ENCODE data around the gene PPM1D.
"Not testable (repeated sequence)": the region's sequence is repeated elsewhere in the genome, so short reads cannot be mapped to it uniquely, and the experiment has no call there.

PPM1D gene

DNA sequence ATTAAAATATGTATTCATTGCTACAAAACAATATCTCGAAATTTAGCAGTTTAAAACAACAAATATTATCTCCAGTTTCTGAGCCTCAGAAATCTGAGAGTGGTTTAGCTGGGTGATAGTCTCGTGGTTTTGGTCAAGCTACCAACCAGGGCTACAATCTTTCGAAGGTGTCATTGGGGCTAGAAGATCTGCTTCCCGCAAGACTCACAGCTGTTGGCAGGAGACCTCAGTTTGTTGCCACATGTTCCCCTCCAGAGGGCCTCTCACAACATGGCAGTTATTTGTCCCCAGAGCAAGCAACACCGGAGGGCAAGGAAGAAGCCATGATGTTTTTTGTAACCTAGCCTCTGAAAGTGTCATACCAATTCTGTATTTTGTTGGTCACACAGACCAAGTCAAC is 65.6 kb downstream of the PPM1D start:
- no peak for DNase-seq

DNA sequence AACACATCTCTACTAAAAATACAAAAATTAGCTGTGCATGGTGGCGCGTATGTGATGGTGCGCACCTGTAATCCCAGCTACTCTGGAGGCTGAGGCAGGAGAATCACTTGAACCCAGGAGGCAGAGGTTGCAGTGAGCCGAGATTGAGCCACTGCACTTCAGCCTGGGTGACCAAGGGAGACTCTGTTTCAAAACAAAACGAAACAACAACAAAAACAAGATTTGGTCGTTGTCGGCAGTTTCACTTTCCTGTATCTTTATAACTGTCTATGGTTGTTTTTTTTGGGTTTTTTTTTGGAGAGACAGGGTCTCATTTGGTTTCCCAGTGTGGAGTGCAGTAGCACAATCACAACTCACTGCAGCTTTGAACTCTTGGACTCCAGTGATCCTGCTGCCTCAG is 68.7 kb downstream of the PPM1D start:
- not testable (repeated sequence) for DNase-seq

DNA sequence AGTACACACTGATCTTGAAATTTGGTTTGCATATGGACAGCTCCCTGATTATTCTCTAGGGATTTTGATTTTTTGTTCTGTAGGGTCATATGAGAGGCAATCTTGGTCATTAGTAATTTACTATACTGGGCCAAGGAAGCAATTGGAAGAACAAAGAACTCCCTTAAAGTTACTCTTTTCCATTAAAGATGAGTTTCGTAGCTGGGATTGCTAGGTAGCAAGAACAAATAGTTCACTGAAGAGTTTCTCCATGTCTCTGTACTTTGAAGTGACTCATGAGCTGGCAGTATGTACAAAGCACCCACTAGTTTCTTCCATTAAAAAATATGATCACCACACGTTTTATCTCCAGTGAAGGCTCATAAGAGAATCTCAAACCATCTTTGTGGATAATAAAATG is 71.5 kb downstream of the PPM1D start:
- DNase-seq, result no peak

DNA sequence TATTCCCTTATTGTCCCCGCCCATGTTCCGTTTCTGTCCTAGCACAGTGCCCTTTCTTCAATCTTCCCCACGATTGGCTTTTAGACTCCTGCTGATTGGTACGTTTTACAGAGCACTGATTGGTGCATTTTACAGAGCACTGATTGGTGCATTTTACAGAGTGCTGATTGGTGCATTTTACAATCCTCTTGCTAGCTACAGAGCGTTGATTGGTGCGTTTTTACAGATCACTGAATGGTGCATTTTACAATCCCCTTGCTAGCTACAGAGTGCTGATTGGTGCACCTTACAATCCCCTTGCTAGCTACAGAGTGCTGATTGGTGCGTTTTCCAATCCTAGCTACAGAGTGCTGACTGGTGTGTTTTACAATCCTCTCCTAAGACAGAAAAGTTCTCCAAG is 74.6 kb downstream of the PPM1D start:
- DNase-seq, result not testable (repeated sequence)

DNA sequence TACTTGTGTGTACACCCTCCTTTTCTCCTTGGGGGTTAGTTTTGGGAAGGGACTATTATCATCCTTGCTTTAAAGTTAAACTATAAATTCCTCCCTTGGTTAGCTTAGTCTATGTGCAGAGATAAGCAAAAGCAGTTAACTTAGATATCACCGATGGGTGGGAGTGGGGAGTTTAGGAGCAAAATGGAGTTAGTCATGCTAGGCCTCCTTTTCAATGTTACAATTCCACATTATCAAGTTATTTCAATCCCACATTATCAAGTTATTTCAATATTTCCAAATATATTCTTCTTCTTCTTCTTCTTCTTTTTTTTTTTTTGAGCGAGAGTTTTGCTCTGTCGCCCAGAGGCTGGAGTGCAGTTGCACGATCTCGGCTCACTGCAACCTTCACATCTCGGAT is 76.0 kb downstream of the PPM1D start:
- DNase-seq, result no peak

DNA sequence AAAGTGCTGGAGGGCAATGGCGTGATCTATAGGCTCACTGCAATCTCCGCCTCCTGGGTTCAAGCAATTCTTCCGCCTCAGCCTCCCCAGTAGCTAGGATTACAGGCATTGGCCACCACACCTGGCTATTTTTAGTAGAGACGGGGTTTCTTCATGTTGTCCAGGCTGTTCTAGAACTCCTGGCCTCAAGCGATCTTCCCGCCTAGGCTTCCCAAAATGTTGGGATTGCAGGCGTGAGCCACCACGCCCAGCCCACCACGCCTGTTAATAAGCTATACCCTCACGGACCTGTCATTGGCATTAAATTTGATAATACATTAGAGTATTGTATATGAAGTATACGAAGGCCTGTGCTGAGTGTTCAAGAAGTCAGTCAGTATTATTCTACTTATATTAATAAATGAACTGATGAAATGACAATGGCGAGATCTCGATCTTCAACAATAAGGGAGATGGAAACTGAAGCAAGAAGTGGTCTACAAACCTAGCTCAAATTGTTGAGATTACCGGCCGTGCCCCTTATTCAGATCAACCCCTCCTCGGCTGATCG is 76.8 kb downstream of the PPM1D start:
- DNase-seq, result peak in 3 of 56 donors; percentile 7 to 36 (median 26)

DNA sequence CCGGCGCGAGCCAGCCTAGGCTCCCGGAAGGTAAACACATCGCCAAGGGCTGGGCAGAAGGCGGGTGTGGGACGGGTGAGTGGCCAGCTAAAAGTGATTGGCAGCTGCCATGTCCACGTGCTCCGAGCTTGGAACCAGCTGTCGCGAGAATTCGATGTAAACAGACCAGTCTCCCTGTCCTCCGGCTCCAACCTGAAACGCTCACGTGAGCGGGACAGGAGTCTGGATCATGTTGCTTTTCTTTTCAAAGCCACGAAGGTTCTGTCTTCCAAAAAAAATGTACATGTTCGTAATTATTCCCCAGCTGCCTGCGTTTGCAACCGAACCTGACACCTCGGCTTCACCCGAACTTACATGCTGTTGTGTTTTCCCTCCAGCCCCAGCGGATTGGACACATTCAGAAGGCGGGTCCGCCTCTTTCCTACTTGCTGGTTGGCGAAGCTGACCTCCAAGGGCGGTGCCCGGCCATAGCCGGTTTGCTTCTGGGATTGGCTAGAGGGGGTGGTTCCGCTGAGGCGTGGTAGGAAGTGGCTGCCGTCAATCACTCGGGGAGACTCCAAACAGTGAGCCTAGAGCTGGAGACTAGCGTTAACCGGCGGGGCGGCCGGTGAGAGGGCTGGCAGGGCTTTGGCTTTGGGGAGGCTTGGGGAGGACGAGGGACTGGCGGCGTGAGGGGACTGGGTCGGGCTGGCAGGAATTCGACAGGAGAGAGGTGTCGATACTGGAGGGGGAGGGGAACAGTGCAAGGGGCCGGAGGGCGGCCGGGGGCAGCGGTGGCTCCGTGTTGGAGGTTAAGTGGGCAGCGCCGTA is 77.5 kb downstream of the PPM1D start, which contains the start of gene BCAS3:
Gene BCAS3 (plus strand): TSS at position 544 of the 810 bp plus-strand sequence.
- DNase-seq, result peak; percentile 96 to 100 (median 99)

DNA sequence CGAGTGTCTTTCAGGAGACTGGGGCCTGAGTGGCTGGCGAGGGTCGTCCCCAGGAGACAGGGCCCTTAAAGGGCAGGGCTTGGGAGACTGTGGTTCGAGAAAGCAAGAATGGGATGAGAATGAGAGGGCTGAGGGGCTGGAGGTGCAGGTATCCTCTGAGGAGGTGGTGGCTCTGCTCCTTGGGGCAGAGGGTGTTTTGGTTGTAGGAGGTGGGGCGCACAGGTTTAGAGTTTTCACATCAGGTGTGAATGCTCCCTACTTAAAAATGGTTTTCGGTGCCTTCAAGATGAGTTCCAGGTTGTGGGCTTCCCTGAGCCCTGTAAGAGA is 78.1 kb downstream of the PPM1D start:
- DNase-seq, result peak in 1 of 56 donors; percentile 18

DNA sequence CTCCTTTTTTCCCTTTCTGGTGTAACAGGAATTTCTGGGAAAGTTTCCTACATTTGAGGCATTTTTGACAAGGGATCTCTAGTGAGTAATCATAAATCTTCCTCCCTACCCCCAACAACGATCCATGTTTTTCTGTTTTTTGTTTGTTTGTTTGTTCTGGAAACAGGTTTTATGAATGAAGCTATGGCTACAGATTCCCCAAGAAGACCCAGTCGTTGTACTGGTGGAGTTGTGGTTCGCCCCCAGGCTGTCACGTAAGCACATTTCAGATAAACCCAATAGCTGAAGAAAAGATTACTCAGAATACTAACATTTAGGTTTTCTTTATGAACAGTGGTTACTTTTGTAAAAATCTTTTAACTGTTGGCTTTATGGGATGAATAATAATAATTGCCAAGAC is 79.3 kb downstream of the PPM1D start:
- no peak for DNase-seq

DNA sequence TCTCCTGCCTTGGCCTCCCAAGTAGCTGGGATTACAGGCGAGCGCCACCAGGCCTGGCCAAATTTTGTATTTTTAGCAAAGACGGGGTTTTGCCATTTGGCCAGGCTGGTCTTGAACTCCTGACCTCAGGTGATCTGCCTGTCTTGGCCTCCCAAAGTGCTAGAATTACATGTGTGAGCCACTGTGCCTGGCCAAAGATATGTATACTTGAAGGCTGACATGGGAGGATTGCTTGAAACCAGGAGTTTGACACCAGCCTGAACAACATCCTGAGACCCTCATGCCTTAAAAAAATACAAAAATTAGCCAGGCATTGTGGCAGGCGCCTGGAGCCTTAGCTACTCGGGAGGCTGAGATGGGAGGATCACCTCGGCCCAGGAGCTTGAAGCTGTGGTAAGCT is 80.8 kb downstream of the PPM1D start:
- DNase-seq, result no peak

DNA sequence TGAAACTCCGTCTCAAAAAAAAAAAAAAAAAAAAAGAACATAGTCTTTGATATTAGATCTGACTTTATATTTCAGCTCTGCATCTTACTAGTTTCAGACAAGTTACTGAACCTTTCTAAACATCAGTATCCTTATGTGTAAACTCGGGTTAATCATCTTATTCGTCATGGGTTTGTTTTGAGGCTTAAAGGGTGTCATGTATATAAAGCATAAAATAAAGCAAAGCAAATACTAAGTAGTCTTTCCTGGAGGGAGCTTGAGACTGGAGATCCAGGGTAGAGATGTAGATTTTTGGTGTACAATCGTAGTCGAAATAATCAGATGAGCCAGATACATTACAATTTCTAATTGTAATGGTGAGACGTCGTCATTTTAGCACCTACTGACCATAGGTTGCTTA is 85.4 kb downstream of the PPM1D start:
- DNase-seq, result no peak

DNA sequence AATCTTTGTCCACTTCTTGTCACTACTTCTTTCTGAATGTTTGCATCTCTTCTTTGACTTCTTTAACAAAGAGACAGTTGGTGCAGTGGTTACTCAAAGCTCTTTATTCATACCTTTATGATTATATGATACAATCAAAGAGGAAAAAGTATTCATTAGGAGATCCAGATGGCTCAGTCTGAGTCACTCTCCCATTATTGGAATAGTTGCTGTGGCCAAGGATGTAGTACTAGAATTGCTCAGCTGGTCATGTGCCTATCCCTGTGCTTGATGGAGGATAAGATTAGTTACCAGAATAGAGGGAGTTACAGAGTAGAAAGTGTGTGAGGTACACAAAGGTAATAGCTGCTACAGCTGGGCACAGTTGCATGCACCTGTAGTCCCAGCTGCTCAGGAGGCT is 96.0 kb downstream of the PPM1D start:
- DNase-seq, result no peak

DNA sequence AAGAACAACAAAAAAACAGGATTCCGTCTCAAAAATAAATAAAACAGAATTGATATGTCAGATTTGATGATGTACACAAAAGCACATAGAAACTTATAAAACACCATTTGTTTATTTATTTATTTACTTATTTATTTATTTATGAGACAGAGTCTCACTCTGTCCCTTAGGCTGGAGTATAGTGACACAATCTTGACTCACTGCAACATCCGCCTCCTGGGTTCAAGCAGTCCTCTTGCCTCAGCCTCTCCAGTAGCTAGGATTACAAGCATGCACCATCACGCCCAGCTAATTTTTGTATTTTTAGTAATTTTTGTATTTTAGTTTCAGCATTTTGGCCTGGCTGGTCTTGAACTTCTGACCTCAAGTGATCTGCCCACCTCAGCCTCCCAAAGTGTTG is 99.1 kb downstream of the PPM1D start:
- DNase-seq, result no peak

DNA sequence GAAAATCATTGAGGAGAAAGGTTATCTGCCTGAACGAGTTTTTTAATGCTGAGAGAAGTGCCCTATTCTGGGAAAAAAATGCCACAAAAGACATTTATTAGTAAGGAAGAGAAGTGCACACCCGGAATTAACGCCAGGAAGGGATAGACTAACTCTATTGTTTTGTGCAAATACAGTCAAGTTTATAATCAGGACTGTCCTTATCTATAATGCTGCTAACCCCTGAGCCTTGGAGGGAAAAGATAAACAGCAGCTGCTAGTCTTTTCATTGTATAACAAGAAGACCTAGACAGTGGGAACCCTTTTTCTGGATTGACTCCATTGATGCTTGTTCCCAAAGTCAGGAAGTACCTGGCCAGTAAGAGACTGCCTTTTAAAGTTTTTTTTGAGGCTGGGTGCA is 104.2 kb downstream of the PPM1D start:
- no peak for DNase-seq

DNA sequence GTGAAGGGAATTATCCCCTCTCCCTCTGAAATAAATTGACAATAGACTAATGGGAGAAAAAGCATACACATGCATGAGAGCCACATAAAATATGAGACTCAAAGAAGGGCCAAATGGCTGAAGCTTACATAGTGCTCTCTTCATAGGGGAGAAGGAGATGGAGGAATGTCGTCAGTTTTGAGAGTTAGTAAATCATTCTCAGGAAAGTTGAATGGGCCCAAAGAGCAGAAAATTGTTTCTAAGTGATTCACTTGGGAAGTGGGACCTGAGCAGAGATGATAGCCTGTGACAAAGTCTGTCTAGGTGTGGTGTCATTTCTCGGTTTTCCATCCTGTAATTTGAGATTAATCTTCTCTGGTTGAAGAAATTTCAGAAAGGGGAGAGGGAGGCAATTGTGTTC is 112.7 kb downstream of the PPM1D start:
- DNase-seq, result no peak

DNA sequence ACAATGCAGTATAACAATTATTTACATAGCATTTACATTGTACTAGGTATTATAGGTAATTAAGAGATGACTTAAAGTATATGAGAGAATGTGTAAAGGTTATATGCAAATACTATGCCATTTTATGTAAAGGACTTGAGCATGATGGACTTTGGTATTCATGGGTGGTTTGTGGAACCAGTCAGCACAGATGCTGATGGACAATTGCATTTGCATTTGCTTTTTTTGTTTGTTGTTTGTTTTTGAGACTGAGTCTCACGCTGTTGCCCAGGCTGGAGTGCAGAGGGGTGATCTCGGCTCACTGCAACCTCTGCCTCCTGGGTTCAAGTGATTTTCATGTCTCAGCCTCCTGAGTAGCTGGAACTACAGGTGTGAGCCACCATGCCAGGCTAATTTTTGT is 113.6 kb downstream of the PPM1D start:
- DNase-seq, result no peak
